CD4-positive, alpha-beta T cell treated with Interleukin-17A for 1 hour (primary cell): ENCODE measurements around the gene VWA3B.

Experiments used
- DNase-seq: peaks from one replicate; pipeline ENCODE4 v3.0.0-alpha.2; 2020

Gene VWA3B

DNA sequence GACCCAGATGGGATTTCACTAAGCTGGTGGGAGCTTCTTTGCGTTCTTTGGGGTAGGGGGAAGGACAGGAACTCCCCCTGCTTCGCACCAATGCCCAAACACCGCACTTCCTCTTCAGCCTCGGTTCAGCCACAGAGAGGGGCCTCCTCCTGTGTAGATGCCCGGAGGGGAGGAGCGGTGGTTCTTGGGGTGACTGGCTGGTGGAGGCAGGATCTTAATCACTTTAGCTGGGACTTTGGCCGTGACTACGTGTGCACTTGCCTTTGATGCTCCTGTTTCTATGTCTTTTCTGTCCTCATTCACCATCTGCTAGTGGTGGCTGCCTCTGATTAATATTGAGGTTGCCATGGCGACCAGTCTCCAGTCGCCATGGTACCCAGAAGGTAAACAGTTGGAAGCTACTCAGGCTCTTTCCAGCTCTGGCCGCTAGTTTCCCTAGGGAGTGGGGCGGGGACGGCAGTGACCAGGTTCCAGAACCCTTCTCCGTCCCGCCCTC lies 261.1 kb downstream of the VWA3B start:
- no peak for DNase-seq

GRCh38 chr2:98350411-98350810 lies 263.4 kb downstream of the VWA3B start:
- no peak for DNase-seq

DNA sequence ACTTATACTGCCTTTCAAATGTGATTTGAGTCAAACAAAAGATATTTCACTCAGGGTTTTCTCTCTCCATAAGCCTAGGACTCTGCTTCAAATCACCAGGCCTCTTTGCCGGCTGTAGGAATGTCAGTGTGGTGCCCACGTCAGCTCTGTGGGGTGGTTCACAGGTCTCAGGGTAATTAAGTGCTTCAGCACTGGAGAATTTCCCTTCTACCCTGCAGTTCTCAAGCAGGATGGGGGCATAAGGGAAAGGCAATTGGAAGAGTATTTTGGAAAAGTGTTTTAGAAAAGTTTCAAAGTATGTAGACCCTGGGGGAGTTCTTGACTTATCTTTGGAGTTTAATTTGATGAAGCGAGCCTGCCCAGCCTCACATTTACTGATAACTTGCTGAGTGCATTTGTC lies 268.9 kb downstream of the VWA3B start:
- no peak for DNase-seq

DNA sequence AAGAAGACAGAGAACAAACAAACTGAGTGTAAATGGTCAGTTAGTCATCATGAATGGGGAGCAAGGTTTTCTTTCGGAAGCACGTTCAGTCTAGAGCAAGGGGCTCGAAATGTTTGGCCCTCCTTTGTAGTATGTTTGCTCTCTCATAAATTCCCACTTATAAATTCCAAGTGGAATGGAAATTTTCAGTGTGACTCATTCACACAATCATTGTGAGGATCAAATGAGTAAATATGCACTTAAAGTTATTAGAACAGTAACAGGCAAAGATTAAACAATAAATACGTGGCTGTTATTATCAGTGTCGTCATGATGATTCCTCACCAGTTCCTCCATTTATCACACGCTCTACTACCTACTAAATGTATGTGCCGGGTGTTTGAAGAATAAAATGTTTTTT lies 269.8 kb downstream of the VWA3B start:
- no peak for DNase-seq

DNA sequence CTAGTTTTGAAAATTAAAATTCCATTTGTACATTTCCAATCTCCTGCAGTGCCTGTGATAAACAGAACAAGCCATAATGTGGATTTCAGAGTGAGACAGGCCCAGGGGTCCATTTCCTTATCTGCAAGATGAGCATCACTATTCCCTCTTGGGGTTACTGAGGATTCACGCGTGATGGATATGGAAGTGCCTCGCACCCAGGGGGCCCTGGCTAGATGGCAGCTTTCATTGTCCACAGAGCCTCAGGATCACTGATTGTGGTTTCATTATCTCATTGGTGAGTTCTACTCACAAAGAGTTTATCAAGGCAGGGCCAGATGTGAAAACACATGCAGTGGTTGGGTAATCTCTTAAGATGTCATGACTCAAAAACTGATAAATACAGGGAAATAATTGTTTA lies 270.9 kb downstream of the VWA3B start:
- no peak for DNase-seq

DNA sequence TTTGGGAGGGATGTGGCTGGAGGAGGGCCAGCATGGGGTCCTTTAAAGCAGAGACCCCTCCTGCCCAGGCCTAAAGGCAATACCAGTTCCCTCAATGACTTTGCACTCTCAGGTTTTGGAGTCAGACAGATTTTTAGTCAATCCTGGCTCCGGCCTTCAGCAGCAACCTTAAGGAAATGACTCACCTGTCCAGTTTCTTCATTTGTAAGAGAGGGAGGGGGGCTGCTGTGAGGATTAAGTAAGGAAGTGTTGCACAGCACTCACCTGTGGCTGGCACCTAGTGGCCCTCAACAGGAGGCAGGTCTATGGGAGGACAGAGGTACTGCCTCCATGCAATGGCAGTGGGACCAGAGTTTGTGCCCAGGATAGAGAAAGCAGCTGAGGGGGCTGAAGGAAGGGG lies 273.0 kb downstream of the VWA3B start:
- DNase-seq = no peak
